HG02943 (cell line): ENCODE data around the gene SLC24A3.

Experiments
- ATAC-seq: cut with Tn5 transposase; IDR thresholded peaks from one replicate; pipeline ENCODE4 v1.9.1; 2021; ENCODE audit warnings: mild to moderate bottlenecking, low read depth, moderate library complexity; ENCODE audit not compliant: unreplicated experiment

SLC24A3 gene

GRCh38 chr20:19723051-19723450 is 510.6 kb downstream of the SLC24A3 start:
- no peak for ATAC-seq

DNA sequence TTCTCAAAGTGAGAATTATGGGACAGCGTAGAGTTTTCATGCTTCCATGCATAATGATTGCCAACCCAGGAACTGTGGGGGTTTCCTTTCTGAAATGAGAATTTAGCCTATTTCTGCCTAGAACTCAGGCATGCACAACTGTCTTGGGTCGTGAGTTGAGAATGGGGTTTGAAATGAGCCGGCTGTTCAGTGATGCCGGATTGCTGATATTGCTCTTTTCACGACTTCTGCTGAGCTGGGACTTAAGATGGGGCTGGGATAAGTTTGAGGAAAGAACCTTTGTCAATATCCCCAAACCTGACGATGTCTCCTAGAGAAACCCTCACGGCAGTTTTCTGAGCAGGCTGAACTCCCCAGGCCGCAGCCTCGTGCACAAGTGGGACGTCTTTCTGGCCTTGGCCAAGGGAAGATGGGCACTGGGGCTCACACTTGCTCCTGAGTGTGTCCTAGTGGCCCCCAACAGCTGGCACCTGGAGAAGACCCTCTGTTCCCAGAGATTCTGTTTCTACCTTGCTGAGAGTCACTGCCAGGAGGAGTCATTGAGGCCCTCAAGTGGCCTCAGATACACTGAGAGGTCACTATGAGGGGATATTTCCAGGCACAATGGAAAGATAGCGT is 511.5 kb downstream of the SLC24A3 start:
- ATAC-seq = no peak

DNA sequence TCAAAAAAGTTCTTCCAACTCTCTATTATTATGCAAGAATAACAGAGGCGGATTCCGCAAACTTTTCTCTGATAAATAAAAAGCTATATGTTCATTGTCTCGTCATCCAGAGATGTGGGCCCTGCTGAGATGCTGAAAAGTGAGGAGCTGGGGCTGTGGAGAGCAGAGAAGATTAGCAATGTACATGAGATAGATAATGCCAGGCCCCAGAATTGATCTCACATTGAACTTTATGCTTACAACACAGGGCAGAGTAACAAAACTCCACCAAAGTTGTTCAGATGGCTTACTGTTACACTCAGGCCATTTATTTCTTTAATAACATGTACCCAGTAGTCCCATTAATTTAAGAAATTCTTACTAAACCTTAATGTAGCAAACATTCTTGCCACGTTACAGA is 512.9 kb downstream of the SLC24A3 start:
- no peak for ATAC-seq

- ATAC-seq = no peak
Measured at GRCh38 chr20:19725814-19726525, 513.5 kb downstream of the SLC24A3 start.

DNA sequence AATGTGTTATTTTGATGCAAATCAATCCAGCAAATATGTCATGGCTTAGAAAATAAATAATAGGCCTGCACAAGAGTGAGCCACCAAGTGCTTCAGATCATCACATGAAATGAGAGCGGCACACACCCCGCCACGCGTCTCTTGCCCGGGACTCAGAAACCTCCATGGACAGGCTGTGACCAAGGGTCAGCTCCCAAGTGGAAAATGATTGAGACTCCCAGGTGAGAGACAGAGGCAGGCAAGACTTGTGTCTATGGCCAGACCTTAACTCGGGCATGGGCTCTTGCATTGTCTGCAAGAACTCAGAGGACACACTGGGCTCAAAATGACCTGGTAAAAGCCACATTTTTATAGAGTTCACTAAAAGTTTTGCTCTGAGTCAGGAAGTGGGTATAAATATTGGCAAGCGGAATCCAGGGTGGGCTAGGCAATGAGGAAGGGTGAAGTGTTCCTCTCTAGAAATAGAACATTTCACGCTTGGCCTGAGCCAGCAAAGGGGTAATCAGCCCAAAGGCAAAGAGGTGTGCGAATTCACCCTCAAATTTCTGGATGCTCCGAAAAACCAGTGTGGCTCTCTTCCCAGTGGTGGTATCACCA is 514.9 kb downstream of the SLC24A3 start:
- ATAC-seq = no peak

GRCh38 chr20:19729672-19730071 is 517.2 kb downstream of the SLC24A3 start:
- no peak for ATAC-seq

DNA sequence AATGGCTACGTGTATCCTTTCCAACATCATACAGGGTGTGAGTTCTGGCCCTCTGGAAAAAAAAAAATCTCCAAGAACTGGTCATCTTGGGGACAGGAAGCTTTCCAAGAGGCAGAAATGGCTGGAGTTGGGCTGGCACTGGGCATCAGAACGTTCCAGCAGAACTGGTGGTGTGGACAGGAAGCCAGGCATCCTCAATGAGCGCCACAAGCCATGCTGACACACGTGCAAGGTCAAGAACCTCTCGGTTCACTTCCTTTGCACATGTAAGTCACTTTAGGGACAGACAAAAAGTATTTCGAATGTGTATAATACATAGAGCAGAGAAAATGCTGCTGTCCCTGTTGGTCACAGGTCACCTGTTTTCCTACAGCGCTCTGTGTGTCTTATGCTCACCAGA is 518.3 kb downstream of the SLC24A3 start:
- ATAC-seq = no peak

DNA sequence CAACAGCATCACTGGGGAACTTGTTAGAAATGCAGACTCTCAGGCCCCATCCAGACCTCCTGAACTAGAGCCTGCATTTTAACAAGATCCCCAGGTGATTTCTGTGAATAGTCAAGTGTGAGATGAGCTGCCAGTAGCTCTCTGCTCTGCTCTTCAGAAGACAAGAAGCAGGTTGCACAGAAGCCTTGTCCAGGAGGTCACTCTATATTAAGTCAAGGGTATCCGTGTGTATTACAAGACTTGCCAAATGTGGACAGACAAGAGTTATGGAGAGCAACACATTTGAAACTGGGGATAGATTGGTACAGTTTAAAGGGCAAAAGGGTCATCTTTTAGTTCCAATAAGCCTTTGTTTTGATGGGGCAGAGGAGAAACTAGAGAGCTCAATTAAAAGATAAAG is 522.4 kb downstream of the SLC24A3 start:
- ATAC-seq = no peak

DNA sequence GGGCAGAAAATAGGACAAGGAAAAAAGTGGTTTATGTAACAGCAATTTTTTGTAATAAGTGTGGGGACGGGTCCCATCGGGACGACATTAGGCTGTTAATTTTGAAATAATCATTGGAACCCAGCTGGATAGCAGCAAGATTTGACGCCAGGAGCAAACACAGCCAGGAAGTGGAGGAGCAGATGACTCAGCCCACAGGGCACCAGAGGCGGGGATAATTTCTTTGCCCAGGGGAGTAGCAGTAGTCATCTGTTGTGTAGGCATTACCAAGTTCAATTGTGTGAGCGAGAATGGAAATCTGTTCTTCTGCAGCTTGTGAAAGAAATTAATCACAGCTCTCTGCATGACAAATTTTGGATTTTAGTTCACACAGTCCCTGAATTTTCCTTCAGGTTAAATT is 523.0 kb downstream of the SLC24A3 start:
- no peak for ATAC-seq

DNA sequence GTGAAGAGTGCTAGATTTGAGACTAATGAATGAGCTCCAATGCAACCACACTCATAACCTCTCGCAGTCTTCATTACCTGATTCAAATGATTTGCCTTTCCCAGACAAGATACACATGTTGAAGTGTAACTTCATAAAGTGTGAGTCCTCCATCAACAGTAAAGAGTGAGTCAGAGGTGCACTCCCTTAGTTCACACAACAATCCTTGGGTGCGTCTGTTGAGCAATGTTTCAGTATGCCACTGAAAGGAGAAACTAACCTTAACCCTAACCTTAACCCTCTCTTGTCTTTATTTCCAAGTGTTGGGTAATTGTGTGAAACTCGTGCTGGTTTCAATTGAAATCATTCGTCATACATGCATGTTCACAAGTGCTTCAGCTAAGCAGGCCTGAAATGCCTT is 524.6 kb downstream of the SLC24A3 start:
- no peak for ATAC-seq

- ATAC-seq = no peak
Measured at GRCh38 chr20:19738951-19739350, 526.5 kb downstream of the SLC24A3 start.

DNA sequence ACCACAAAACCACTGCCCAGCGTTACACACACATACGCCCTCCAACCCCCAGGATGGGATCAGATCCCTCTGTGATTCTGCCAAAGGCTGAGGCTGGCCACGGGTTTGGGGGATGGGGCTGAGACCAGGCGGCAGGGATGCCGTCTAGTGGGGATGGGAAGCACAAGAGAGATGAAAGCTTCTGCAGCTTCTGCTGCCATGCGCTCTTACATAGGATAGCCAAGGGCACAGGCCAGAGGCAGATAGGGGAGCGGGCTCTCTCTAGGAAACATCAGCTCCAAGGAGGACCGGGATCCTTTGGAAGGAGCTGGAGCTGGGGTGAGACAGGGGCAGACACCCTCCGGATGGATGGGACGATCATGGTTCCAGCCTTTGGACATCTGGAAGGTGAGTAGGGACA is 526.9 kb downstream of the SLC24A3 start:
- no peak for ATAC-seq

DNA sequence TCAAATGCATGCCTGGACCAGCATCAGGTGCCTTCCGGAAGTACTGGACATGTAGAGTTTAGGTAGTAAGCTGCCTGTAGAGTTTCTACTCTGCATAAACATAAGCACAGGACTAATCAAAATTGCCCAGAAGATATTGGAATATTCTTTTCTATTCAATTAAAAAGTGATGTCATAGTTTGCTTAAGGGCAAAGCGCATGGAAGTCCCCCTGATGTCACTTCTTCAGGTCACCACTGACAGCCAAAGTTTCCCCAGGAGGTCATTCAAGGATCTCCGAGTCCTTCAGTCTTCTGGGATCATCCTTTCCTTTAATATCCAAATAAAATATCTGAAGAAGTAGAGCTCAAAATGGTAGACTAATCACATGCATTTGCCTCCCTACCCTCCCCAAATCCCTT is 528.1 kb downstream of the SLC24A3 start:
- no peak for ATAC-seq

DNA sequence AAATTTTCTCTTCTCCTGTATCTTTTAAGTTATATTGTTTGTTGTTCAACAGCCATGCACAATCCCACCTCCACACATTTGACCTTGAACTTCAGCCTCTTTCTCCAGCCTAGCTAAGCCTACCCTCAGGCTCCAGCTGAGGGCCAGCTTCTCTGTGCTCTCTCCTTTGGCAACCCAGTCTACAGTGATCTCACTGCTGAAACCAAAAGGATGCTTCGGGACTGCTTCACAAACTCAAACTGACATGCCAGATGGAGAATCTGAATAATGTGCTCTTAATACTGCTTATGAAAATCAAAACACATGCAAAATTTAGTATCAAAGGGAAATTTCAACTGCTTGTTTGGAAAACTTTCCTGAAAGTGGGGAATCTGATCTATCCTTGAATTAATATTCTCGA is 529.5 kb downstream of the SLC24A3 start:
- no peak for ATAC-seq

- no peak for ATAC-seq
Measured at GRCh38 chr20:19742974-19743639, 530.7 kb downstream of the SLC24A3 start.

DNA sequence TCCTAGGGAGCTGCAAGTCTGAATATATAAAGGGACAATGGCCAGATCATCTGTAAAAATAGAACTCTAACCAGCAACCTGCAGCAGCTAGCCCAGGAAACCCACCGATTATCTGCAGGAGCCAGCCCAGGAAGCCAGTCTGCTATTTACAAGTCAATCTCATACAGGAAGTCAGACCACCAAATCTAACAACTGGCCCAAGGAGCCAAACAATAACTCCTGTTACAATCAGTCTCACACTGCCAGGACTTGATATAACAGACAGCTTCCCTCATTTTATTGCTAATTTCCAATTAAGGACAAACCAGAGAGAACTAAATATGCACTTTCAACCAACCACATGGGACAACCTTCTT is 531.2 kb downstream of the SLC24A3 start:
- no peak for ATAC-seq

DNA sequence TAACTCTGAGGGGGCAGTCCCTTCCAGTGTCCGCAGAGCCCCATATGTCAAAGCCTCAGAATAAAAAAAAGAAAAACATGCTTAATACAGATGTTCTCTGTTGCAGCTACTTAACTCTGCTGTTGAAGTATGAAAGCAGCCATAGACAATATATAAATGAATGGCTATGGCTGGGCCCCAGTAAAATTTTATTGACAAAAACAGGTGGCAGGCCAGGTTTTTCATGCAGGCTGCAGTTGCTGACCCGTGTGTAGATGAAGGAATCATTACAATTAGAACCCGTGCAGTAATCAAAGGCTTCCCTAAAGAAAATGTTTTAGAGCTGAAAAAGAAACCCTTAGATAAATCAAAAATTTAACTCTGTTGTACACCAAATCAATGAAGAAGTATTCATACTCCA is 532.7 kb downstream of the SLC24A3 start:
- no peak for ATAC-seq

DNA sequence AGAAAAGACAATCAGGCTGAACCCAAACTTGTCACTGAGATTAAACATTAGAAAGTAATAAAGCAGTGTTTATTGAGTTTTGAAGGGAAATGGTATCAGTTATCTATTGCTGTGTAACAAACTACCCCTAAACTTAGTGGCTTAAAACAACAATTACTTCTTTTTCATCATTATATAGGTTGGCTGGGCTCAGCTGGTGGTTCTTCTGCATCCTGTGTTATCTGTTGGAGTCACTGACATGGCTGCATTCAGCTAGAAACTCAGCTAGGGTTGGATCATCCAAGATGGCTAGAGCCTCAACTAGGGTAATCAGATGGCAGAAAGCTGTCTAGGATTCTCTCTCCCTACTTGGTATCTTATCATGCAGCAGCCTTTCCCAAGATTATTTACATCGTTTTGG is 533.1 kb downstream of the SLC24A3 start:
- no peak for ATAC-seq

DNA sequence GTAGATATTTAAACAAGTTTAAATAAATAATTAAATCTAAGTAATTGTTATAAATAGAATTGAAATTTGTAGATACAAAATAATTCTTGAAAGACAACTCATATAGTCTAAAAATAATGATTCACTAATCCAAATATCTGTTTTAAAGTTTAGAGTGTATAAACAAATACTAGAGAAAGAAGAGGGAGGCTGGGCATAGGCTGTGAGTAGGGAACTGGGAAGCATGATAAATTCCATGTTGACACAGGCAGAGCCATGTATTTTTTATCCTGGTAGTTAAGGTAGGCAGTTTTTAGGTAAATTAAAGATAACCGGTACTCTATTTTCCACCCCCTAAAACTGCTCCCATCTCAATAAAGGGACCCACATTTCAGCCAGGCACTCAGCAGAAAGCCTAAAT is 534.0 kb downstream of the SLC24A3 start:
- ATAC-seq = no peak

GRCh38 chr20:19747903-19748302 is 535.5 kb downstream of the SLC24A3 start:
- no peak for ATAC-seq

- ATAC-seq = no peak
Measured at GRCh38 chr20:19748681-19749080, 536.2 kb downstream of the SLC24A3 start.

DNA sequence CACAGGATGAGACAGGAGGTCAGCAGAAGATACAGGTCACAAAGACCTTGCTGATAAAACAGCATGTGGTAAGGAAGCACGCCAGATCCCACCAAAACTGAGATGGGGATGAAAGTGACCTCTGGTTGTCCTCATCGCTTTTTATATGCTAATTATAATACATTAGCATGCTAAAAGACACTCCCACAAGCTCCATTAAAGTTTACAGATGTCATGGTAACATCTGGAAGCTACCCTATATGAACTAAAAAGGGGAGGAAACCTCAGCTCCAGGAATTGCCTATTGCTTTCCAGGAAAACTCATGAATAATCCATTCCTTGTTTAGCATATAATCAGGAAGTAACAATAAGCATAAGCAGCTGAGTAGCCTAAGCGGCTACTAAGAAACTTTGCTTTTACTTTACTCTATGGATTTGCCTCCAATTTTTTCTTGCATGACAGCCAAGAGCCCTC is 537.2 kb downstream of the SLC24A3 start:
- no peak for ATAC-seq
